NB4 (cell line): ENCODE results near the gene HARBI1.
A peak's percentile ranks its signal among the peaks of the same experiment; 100 is the strongest.

Experiments used
- DNase-seq: peaks from one replicate; pipeline ENCODE4 v3.0.0; 2010; ENCODE audit warnings: low read depth
- H3K4me3 ChIP-seq: one replicate; pipeline ENCODE4 v1.5.1; 2011; ENCODE audit warnings: mild to moderate bottlenecking, low read depth, low read length, moderate library complexity
- MYC ChIP-seq: IDR thresholded peaks from 2 replicates; pipeline ENCODE4 v1.6.1; 2011; ENCODE audit warnings: low read depth, low read length
- POLR2A ChIP-seq: IDR thresholded peaks from 2 replicates; pipeline ENCODE4 v1.6.1; 2011; ENCODE audit warnings: mild to moderate bottlenecking; ENCODE audit not compliant: insufficient read length; ENCODE audit errors: extremely low read depth
- TF ChIP-seq, protein P1 (sequence below): IDR thresholded peaks from one replicate; pipeline ENCODE4 v1.5.1; 2012; ENCODE audit warnings: low read depth, low read length
- TF ChIP-seq, protein P2 (sequence below): IDR thresholded peaks from 2 replicates; pipeline ENCODE4 v1.6.1; 2011; ENCODE audit warnings: low read depth, low read length

HARBI1 gene

DNA sequence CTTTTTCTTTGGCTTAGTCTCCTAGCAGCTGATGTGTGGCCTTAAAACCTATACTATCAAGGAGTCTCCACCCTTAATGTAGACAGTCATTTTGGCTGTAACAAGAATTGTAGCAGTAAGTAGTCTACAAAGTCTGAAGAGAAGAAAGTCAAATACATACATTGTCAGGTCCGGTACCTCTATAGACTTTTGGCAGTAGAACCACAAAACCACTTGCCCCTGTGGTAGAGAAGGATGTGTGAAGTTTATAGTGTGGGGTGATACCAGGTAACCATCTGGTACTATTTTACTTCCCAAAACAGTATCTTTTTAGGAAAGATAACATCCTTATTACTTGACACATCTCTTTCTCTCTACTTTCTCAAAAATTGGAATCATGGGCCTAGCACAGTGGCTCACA is 15.5 kb upstream of the HARBI1 start:
- no peak for TF ChIP-seq POLR2A
- TF ChIP-seq MYC = no peak
- TF ChIP-seq, protein P1, sequence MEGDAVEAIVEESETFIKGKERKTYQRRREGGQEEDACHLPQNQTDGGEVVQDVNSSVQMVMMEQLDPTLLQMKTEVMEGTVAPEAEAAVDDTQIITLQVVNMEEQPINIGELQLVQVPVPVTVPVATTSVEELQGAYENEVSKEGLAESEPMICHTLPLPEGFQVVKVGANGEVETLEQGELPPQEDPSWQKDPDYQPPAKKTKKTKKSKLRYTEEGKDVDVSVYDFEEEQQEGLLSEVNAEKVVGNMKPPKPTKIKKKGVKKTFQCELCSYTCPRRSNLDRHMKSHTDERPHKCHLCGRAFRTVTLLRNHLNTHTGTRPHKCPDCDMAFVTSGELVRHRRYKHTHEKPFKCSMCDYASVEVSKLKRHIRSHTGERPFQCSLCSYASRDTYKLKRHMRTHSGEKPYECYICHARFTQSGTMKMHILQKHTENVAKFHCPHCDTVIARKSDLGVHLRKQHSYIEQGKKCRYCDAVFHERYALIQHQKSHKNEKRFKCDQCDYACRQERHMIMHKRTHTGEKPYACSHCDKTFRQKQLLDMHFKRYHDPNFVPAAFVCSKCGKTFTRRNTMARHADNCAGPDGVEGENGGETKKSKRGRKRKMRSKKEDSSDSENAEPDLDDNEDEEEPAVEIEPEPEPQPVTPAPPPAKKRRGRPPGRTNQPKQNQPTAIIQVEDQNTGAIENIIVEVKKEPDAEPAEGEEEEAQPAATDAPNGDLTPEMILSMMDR = no peak
- TF ChIP-seq, protein P2, sequence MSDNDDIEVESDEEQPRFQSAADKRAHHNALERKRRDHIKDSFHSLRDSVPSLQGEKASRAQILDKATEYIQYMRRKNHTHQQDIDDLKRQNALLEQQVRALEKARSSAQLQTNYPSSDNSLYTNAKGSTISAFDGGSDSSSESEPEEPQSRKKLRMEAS = no peak
- no peak for DNase-seq
- no peak overlapping the region for H3K4me3 ChIP-seq

DNA sequence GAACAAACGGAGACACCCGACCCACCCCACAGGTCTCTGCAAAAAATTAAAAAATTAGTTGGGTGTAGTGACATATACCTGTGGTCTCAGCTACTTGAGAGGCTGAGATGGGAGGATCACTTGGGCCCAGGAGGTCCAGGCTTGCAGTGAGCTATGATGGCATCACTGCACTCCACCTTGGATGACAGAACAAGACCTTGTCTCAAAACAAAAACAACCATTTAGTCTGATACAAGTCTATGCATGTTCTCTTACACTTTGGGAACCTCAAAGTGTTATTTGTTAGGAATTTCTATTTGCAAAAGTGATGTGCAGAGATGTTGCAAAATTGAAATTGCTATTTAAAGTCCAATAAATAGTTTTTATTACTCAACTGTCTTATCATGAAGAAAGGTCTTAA is 14.6 kb upstream of the HARBI1 start:
- no peak for DNase-seq
- TF ChIP-seq, protein P2 = no peak
- TF ChIP-seq POLR2A = no peak
- H3K4me3 ChIP-seq = no peak overlapping the region

DNA sequence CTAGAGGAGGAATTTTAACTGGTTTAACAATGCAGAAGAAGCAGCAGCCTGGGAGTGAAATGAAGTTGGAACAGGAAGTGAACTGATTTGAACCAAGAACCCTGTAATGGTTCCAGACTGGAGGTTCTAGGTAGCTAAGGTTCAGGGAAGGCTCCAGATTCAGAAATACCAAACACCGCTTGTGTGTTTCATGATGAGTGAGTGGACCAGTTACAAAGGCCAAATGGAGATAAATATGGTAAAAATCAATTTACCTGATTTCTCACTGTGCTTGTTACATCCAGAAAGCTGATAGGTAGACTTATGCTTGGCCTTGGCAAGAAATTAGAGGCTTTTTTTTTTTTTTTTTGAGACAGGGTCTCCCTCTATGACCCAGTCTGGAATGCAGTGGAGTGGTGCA is 13.2 kb upstream of the HARBI1 start:
- DNase-seq = no peak
- H3K4me3 ChIP-seq = no peak overlapping the region
- TF ChIP-seq, protein P1 = no peak
- TF ChIP-seq POLR2A (no peak), MYC (no peak)
- TF ChIP-seq, protein P2 = no peak

DNA sequence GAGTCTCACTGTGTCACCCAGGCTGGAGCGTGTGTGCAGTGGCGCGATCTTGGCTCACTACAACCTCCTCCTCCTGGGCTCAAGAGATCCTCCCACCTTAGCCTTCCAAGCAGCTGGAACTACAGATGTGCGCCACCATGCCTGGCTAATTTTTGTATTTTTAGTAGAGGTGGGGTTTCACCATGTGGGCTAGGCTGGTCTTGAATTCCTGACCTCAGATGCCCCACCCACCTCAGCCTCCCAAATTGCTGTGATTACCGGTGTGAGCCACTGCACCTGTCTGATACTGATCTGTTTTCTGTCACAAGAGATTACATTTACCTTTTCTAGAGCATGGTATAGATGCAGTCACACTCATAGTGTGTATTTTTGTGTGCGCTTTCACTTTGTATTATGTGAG is 11.9 kb upstream of the HARBI1 start:
- no peak for TF ChIP-seq MYC
- TF ChIP-seq, protein P1 = no peak
- no peak for TF ChIP-seq POLR2A
- H3K4me3 ChIP-seq = no peak overlapping the region
- DNase-seq = no peak

DNA sequence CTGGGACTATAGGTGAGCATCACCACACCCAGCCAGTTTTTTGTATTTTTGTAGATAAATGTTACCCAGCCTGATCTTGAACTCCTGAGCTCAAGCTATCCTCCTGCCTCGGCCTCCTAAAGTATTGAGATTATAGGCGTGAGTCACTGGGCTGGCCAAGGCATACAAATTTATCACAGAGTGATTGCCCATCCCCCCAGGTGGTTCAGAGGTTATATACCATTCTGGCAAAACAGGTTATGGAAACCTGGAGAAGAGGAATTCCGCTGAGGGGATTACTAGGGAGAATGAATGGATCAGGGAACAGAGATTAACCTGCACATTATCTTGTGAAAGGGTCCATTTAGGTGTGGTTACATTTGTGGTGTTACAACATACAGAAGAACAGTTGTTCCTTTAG is 8.4 kb upstream of the HARBI1 start:
- no peak overlapping the region for H3K4me3 ChIP-seq
- DNase-seq = no peak
- TF ChIP-seq, protein P2 = no peak
- TF ChIP-seq POLR2A (no peak), MYC (no peak)
- TF ChIP-seq, protein P1 = no peak

DNA sequence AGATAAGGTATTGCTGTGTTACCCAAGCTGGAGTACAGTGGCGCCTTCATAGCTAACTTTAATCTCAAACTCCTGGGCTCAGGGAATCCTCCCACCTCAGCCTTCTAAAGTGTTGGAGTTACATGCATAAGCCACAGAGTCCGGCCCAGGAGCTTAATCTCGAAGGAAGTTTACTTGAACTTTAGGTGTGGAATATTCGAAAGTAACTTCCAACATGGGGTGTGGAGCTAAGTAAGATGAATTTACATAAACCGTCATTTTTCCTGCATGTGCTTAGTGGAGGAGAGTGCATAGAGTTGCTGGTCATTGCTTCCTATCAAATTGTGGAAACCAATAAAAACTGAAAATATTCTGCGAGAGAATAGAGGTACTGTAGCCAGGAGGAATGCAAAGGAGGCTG is 1.8 kb upstream of the HARBI1 start:
- peak; percentile 34 for DNase-seq
- TF ChIP-seq MYC = peak; percentile 16; the same call in 1 of the 2 replicates
- TF ChIP-seq, protein P2 = no peak
- H3K4me3 ChIP-seq = peak overlapping the region; percentile 97

DNA sequence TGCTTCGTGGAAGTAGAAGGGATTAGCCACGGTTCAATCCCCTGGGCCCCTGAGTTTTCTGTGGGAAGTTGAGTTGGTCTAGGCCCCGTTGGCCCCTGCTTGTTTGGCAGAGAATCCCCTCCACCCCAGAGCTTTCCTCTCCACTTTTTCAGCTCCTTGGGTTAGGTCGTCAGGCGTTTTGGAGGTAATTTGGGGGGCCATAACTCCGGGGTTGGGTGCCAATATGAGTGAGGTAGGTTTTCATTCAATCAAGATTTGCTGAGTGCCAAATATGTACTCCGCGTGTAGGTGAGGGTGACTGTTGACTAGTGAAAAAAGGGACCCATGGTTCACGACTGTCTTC is 916 bp upstream of the HARBI1 start:
- TF ChIP-seq, protein P2 = no peak
- TF ChIP-seq MYC (no peak), POLR2A (no peak)
- TF ChIP-seq, protein P1 = no peak
- no peak for DNase-seq
- H3K4me3 ChIP-seq = peak overlapping the region; percentile 97
